Ectodermal cell (in vitro differentiated cells): Measurements from ENCODE around the gene DCLK1.

Experiments used
- H3K27ac ChIP-seq: 2 replicates; pipeline ENCODE4 v1.7.0; 2013; ENCODE audit warnings: mild to moderate bottlenecking, low read depth, low read length; ENCODE audit not compliant: insufficient read depth, poor library complexity, severe bottlenecking
- H3K27me3 ChIP-seq: 2 replicates; pipeline ENCODE4 v1.7.0; 2013; ENCODE audit warnings: mild to moderate bottlenecking, low read length; ENCODE audit not compliant: insufficient read depth, control insufficient read depth, poor library complexity, severe bottlenecking
- H3K36me3 ChIP-seq: one replicate; pipeline ENCODE4 v1.7.0; 2013; ENCODE audit warnings: low read length; ENCODE audit not compliant: control insufficient read depth, insufficient read depth
- H3K4me1 ChIP-seq: one replicate; pipeline ENCODE4 v1.7.0; 2013; ENCODE audit warnings: low read length; ENCODE audit not compliant: control insufficient read depth, insufficient read depth
- H3K4me3 ChIP-seq: 2 replicates; pipeline ENCODE4 v1.7.0; 2013; ENCODE audit warnings: low read depth, low read length, control low read depth; ENCODE audit not compliant: insufficient read depth
- H3K9me3 ChIP-seq: 2 replicates; pipeline ENCODE4 v1.7.0; 2013; ENCODE audit warnings: mild to moderate bottlenecking, low read length, moderate library complexity; ENCODE audit not compliant: control insufficient read depth
- WGBS, 2 experiments: methylation state at CpG; one replicate each; pipeline ENCODE4 v1.1.7; 2013; ENCODE audit warnings: missing lambda C conversion rate in 2 of 2; 5-methylcytosine and 5-hydroxymethylcytosine counted together

The DCLK1 gene

GRCh38 chr13:36058116-36058515 is 73.1 kb downstream of the DCLK1 start:
- H3K4me3 ChIP-seq: no peak overlapping the region
- H3K9me3 ChIP-seq: no peaks in the 10 kb centered on the region
- no peaks in the 10 kb centered on the region for H3K36me3 ChIP-seq
- H3K4me1 ChIP-seq: no peaks in the 10 kb centered on the region
- H3K27me3 ChIP-seq: no peaks in the 10 kb centered on the region
- H3K27ac ChIP-seq: no peak overlapping the region
- 93 to 94% methylated on average over 2 of the region's 2 CpGs for WGBS, 2 experiments

DNA sequence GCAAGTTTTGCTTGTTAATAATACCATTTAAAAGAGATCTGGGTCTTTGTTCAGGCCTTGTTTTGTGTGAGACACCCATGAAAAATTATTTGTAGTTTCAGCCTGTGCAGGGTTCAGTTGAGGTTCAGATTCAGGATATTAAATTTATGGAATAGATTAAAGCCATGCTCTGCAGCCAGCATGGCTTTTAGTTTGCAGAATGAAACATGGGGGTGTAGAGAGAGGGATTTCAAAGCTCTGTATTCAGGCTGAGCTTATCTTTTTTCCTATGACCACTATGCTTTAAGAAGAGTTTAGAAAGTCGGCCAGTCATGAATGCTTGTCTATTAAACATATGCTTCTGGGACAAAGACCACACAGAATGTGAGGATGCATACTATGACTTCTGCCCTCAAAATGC is 73.6 kb downstream of the DCLK1 start:
- no peak overlapping the region for H3K27ac ChIP-seq
- no peaks in the 10 kb centered on the region for H3K36me3 ChIP-seq
- WGBS, 2 experiments: 92 to 100% methylated on average over 1 of the region's 1 CpG
- no peaks in the 10 kb centered on the region for H3K9me3 ChIP-seq
- H3K27me3 ChIP-seq: no peaks in the 10 kb centered on the region
- H3K4me3 ChIP-seq: no peak overlapping the region
- no peaks in the 10 kb centered on the region for H3K4me1 ChIP-seq

GRCh38 chr13:36057041-36057440 is 74.1 kb downstream of the DCLK1 start:
- Histone ChIP-seq H3K4me3 (no peak overlapping the region), H3K36me3 (no peaks in the 10 kb centered on the region), H3K9me3 (no peaks in the 10 kb centered on the region), H3K27ac (no peak overlapping the region), H3K4me1 (no peaks in the 10 kb centered on the region), H3K27me3 (no peaks in the 10 kb centered on the region)
- WGBS, 2 experiments: 74% methylated on average over 3 of the region's 3 CpGs; no CpG with 5 or more reads in 1 of the 2 experiments

DNA sequence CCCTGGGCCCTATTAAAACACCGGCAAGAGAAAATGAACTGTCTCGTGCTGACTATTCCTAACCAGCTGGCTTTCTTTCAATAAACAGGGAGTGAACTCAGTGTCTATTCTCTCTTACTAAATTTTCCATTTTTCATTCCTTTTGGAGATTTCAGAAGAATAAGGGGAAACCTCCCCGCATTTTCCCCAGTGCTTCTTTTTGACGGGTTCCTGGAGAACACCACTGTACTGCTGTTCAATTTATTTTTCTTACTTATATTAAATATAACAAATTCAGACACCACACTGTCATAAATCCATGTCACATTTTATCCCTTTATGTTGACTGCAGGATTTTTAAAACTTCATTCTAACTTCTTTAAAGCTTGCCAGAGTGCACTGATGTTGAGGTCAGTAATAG is 75.8 kb downstream of the DCLK1 start:
- Histone ChIP-seq H3K27ac (no peak overlapping the region), H3K27me3 (no peaks in the 10 kb centered on the region), H3K9me3 (no peaks in the 10 kb centered on the region), H3K36me3 (no peaks in the 10 kb centered on the region), H3K4me1 (no peaks in the 10 kb centered on the region), H3K4me3 (no peak overlapping the region)
- 92 to 99% methylated on average over 3 to 4 of the region's 4 CpGs for WGBS, 2 experiments

GRCh38 chr13:36054041-36054440 is 77.1 kb downstream of the DCLK1 start:
- H3K9me3 ChIP-seq: no peaks in the 10 kb centered on the region
- no peaks in the 10 kb centered on the region for H3K27me3 ChIP-seq
- H3K27ac ChIP-seq: no peak overlapping the region
- 66 to 73% methylated on average over 2 of the region's 2 CpGs for WGBS, 2 experiments
- no peak overlapping the region for H3K4me3 ChIP-seq
- H3K4me1 ChIP-seq: no peaks in the 10 kb centered on the region
- no peaks in the 10 kb centered on the region for H3K36me3 ChIP-seq

DNA sequence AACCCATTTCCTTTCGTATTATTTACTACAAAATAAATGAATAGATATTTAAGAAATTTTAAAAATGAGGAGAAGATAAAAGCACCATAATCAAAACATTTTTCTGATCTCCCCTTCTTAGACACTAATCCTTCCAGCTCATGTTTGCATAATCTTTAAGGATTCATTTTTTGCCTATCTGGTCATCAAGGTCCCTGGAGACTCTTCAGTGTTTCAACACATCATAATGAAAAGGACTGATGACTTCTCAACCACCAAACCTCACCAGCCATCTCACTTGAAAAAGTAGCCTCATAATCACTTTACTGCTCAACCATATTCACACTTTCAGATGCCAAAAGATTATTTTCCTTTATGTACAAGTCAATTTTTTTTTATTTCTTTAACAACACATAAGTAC is 80.1 kb downstream of the DCLK1 start:
- Histone ChIP-seq H3K27ac (no peak overlapping the region), H3K4me3 (no peak overlapping the region), H3K4me1 (no peaks in the 10 kb centered on the region), H3K36me3 (no peaks in the 10 kb centered on the region), H3K27me3 (no peaks in the 10 kb centered on the region), H3K9me3 (no peaks in the 10 kb centered on the region)
- WGBS, 2 experiments: no CpG with 5 or more reads among the region's 1 CpG

- Histone ChIP-seq H3K4me1 (no peaks in the 10 kb centered on the region), H3K27ac (no peak overlapping the region), H3K36me3 (no peaks in the 10 kb centered on the region), H3K9me3 (no peaks in the 10 kb centered on the region), H3K4me3 (no peak overlapping the region), H3K27me3 (no peaks in the 10 kb centered on the region)
- 85 to 94% methylated on average over 2 to 3 of the region's 3 CpGs for WGBS, 2 experiments
Observed at GRCh38 chr13:36046672-36047071, 84.5 kb downstream of the DCLK1 start.

- Histone ChIP-seq H3K4me1 (peaks cover 8% of the 10 kb centered on the region), H3K36me3 (no peaks in the 10 kb centered on the region), H3K9me3 (no peaks in the 10 kb centered on the region), H3K27me3 (no peaks in the 10 kb centered on the region), H3K4me3 (no peak overlapping the region), H3K27ac (no peak overlapping the region)
- WGBS, 2 experiments: 96 to 100% methylated on average over 4 of the region's 4 CpGs
Observed at GRCh38 chr13:36038785-36039555, 92.2 kb downstream of the DCLK1 start.

DNA sequence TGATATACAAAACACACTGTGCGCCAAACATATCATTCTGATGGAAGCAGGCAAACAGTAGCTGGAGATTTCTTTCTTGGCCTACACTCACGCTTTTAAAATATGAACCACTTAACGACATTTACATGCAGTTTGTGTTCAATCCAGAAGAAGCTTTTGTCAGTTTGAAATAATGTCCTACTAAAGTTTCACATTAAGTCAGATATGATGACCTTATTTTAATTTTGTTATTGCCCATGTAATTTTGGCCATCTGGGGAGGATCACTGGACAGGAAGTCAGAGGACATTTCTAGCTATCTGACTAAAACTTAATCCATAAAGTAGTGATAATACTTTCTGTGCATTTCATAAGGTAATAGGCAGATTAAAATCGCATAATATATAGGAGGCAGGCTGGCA is 98.1 kb downstream of the DCLK1 start:
- H3K9me3 ChIP-seq: no peaks in the 10 kb centered on the region
- no peak overlapping the region for H3K4me3 ChIP-seq
- no peak overlapping the region for H3K27ac ChIP-seq
- H3K27me3 ChIP-seq: no peaks in the 10 kb centered on the region
- no peaks in the 10 kb centered on the region for H3K36me3 ChIP-seq
- peaks cover 8% of the 10 kb centered on the region for H3K4me1 ChIP-seq
- 98 to 99% methylated on average over 4 of the region's 4 CpGs for WGBS, 2 experiments

DNA sequence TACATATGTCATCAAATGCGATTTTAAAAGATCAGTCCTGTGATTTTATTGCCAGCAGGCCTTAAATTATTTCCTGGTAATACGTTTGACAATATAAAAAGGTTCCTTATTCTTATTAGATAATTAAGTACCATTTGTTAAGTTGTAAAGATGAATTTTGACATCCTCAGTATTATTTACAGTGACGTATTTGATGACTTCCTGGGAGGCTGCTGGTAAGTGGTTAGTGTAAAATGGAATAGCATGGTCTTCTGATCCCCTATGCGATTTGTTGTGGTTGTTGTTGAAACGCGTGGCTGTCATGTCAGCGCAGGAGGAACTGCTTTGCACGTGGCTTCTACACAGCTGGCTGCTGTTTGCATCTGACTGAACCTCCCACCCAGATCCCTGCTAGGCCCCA is 99.7 kb downstream of the DCLK1 start:
- no peaks in the 10 kb centered on the region for H3K36me3 ChIP-seq
- 73 to 86% methylated on average over 6 to 8 of the region's 8 CpGs for WGBS, 2 experiments
- no peaks in the 10 kb centered on the region for H3K9me3 ChIP-seq
- no peak overlapping the region for H3K27ac ChIP-seq
- H3K4me3 ChIP-seq: no peak overlapping the region
- peaks cover 8% of the 10 kb centered on the region for H3K4me1 ChIP-seq
- no peaks in the 10 kb centered on the region for H3K27me3 ChIP-seq
